GM06990 (cell line): ENCODE measurements around the gene FGFBP1.

Experiments used
- DNase-seq: peaks from one replicate; pipeline ENCODE4 v3.0.0-alpha.2; 2011; ENCODE audit not compliant: insufficient read length; ENCODE audit errors: extremely low read depth
- H3K27me3 ChIP-seq: replicated peaks from 2 replicates; pipeline ENCODE4 v1.6.0; 2011; ENCODE audit warnings: low read length; ENCODE audit not compliant: control insufficient read depth, insufficient read depth
- H3K36me3 ChIP-seq: 2 replicates; pipeline ENCODE4 v1.5.1; 2011; ENCODE audit warnings: low read length; ENCODE audit not compliant: control insufficient read depth, insufficient read depth
- H3K4me3 ChIP-seq: replicated peaks from 2 replicates; pipeline ENCODE4 v1.5.1; 2011; ENCODE audit warnings: low read depth, mild to moderate bottlenecking, control low read depth, low read length
- TF ChIP-seq, protein P1 (sequence below): IDR thresholded peaks from 2 replicates; pipeline ENCODE4 v1.5.1; 2011; ENCODE audit warnings: low read length, control low read depth, mild to moderate bottlenecking, inconsistent platforms; ENCODE audit not compliant: insufficient read depth, poor library complexity, severe bottlenecking

Gene FGFBP1

DNA sequence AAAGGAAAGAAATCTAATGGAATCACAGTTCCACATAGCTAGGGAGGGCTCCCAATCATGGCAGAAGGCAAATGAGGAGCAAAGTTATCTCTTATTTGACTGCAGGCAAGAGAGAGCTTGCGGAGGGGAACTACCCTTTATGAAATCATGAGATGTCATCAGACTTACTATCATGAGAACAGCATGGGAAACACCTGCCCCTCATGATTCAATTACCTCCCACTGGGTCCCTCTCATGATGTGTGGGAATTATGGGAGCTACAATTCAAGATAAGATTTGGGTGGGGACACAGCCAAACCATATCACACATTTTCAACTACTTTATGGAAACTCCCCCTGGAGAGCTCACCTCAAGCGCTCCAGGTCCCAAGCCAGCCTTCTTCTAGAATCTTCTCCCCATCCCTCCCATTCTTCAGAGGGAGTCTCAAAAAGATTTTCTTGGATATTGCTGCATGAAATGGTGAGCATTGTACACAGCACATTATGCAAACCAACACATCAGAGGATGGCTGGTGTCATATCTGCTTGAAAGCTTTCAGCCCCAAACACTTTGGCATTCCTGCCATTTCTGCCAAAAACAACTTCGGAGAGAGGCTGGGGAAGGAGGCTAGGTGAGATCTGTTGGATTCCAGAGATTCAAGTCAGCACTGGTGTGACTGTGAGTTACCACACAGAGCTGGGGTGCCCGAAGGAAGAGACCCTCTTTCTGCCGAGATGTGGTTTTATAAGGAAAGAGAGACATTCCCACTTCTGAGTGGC lies 6.9 kb downstream of the FGFBP1 start:
- no peaks in the 10 kb centered on the region for H3K36me3 ChIP-seq
- TF ChIP-seq, protein P1, sequence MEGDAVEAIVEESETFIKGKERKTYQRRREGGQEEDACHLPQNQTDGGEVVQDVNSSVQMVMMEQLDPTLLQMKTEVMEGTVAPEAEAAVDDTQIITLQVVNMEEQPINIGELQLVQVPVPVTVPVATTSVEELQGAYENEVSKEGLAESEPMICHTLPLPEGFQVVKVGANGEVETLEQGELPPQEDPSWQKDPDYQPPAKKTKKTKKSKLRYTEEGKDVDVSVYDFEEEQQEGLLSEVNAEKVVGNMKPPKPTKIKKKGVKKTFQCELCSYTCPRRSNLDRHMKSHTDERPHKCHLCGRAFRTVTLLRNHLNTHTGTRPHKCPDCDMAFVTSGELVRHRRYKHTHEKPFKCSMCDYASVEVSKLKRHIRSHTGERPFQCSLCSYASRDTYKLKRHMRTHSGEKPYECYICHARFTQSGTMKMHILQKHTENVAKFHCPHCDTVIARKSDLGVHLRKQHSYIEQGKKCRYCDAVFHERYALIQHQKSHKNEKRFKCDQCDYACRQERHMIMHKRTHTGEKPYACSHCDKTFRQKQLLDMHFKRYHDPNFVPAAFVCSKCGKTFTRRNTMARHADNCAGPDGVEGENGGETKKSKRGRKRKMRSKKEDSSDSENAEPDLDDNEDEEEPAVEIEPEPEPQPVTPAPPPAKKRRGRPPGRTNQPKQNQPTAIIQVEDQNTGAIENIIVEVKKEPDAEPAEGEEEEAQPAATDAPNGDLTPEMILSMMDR: no peak

DNA sequence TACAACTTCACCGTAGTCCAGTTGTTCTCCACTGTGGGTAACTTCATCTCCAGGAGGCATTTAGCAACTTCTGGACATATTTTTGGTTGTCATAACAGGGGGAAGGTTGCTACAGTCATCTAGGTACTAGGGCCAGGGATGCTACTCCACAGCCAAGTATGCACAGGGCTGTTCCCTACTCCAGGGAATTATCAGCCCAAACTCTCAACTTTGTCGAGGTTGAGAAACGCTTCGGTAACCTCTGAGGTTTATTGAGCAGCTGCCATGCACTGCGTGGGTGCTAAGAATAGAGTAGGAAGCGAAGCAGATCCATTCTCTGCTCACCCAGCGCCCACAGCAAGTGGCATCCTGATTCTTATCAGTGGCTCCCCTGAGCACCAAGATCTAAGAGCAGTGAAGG lies 8.2 kb downstream of the FGFBP1 start:
- DNase-seq: no peak
- TF ChIP-seq, protein P1: no peak

More for the DNA sequence above, 6.9 kb downstream of the FGFBP1 start:
- no peak for DNase-seq
- H3K4me3 ChIP-seq: no peak overlapping the region
- H3K27me3 ChIP-seq: no peaks in the 10 kb centered on the region

DNA sequence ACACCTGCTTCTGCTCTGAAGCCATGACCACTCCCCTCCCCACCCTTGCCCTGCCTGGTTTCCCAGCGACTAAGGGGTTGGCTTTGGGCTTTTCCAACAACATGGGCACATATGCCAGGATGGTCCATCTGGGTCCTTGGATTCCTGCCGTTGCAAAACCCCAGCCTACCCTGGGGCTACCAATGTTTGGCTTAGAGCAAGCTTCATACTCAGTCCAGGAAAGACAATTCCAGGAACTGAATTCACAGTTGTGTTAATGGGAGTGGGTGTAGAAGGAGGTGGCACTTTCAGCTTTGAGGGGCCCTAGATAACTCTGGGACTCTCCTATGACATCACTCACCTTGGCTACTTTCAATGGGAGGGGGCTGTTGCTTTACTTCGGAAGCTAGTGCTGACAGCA lies 9.0 kb downstream of the FGFBP1 start:
- H3K36me3 ChIP-seq: no peaks in the 10 kb centered on the region
- TF ChIP-seq, protein P1: no peak

More for the DNA sequence above, 8.2 kb downstream of the FGFBP1 start:
- Histone ChIP-seq H3K4me3 (no peak overlapping the region), H3K27me3 (no peaks in the 10 kb centered on the region), H3K36me3 (no peaks in the 10 kb centered on the region)

DNA sequence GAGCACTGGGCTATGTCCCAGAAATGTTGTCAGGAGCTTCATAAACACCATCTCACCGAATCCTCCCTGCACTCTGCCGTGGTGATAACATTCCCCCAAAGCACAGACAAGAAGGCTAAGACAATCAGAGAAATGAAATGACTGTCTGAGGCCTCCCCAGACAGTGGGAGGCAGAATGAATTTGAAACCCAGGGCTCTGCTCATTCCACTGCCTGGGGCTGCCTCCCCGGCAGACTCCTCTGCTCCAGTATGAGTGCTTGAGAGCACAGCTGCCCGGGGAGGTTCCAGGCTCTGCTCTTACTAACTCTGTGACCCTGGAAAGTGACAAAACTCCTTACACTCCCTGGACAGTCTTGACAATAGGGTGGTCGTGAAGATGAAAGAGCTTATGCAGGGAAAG lies 9.7 kb downstream of the FGFBP1 start:
- Histone ChIP-seq H3K36me3 (no peaks in the 10 kb centered on the region), H3K4me3 (no peak overlapping the region), H3K27me3 (no peaks in the 10 kb centered on the region)
- TF ChIP-seq, protein P1: no peak
- DNase-seq: no peak

More for the DNA sequence above, 9.0 kb downstream of the FGFBP1 start:
- Histone ChIP-seq H3K27me3 (no peaks in the 10 kb centered on the region), H3K4me3 (no peak overlapping the region)
- no peak for DNase-seq

DNA sequence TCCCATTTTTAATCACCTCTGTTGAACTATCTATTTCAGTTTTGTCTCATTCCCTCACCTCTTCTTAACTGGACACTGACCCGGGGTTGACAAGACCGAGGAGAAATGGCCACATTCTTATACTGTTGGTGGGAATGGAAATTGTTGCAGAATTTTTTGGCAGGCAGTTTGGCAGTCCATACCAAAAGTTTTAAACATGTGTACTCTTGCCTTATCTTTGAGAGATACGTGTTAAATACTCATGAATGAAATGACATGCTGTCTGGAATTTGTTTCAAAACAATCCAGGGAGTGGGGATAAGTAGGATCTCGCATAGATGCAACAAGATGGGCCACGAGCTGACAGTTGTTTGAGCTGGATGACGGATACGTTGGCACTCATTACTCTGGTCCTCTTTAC lies 12.1 kb downstream of the FGFBP1 start:
- DNase-seq: no peak
- Histone ChIP-seq H3K27me3 (0 out of 2 replicates have a peak, but pooled peaks cover under 1% of the 10 kb centered on the region), H3K36me3 (no peaks in the 10 kb centered on the region), H3K4me3 (no peak overlapping the region)
- TF ChIP-seq, protein P1: no peak
